Upper lobe of right lung (tissue), 1 donor: ENCODE results near the gene SPPL2B. TPM values are rescaled to one million over a fixed set of nuclear protein-coding genes. Genes with fewer than 3 reads are reported as not detected.

Source experiments
- ATAC-seq: fragments of 200-7000 bp; cut with Tn5 transposase; one replicate; pipeline ENCODE4 v1.9.1; 2020; ENCODE audit warnings: mild to moderate bottlenecking, moderate library complexity
- DNase-seq: peaks from one replicate; pipeline ENCODE4 v3.0.0-alpha.2; 2020
- H3K27ac ChIP-seq: fragments of 200-600 bp; one replicate; pipeline ENCODE4 v1.8.0; 2022
- H3K27me3 ChIP-seq: fragments of 200-600 bp; one replicate; pipeline ENCODE4 v1.8.0; 2022; ENCODE audit warnings: mild to moderate bottlenecking
- H3K36me3 ChIP-seq: fragments of 200-600 bp; one replicate; pipeline ENCODE4 v1.8.0; 2022
- H3K4me1 ChIP-seq: fragments of 200-600 bp; one replicate; pipeline ENCODE4 v1.8.0; 2022
- H3K4me3 ChIP-seq: fragments of 200-600 bp; one replicate; pipeline ENCODE4 v1.8.0; 2022; ENCODE audit warnings: mild to moderate bottlenecking
- H3K9me3 ChIP-seq: fragments of 200-600 bp; one replicate; pipeline ENCODE4 v1.8.0; 2022
- intact Hi-C: fragments of 100-400 bp; cut with DNase I; formaldehyde crosslinking; loops from one replicate; pipeline ENCODE4 v1.11.0; 2022
- total RNA-seq: library from RNA; stranded (reverse); fragmentation: NEBNext Ultra II Directional; extraction: Animal tissue kit (Norgen Biotek cat#: 25700); gene quantifications from one replicate; pipeline ENCODE4 v1.2.1, GENCODE V29; 2021
- TF ChIP-seq, protein P1 (sequence below): fragments of 200-600 bp; IDR thresholded peaks from one replicate; pipeline ENCODE4 v1.8.0; 2022; ENCODE audit warnings: antibody characterized with exemption
- donor health status: DM: no; HTN: yes; CAD: no; lungs with severe emphysema.

Gene SPPL2B
- total RNA-seq, 1 donor from 2014 or later = 50.9 TPM

DNA sequence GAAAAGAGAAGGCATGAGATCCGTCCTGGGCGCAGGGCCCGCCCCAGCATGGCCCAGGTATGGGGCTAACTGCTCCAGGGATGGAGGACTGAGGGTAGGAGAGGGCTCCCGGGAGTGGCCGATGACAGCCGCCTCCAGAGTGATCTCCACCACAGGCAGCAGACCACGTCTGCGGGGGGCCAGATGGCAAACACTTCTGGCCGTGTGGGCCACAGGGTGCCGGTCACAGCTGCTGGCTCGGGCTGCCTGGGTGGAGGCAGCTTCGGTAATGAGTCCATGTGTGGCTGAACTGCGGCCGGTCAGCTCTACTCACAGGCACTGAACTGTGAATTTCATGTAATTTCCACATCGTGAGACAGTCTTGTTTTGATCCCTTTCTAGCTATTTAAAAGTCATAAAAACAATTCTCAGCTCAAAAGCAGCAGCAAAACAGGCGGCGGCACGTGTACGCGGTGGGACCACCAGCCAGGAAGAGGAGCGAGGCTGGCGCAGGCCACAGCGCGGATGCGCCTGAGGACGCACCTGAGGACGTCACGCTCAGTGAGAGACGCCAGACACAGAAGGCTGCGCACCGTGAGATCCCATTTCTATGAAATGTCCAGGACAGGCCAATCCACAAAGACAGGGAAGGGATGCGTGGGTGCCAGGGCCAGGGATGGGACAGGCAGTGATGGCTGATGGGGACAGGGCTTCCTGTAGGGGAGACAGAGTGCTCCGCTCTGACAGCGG is 4.1 kb upstream of the SPPL2B start:
- no peak overlapping the region for H3K27ac ChIP-seq
- DNase-seq = no peak
- peaks cover 29% of the 10 kb centered on the region for H3K36me3 ChIP-seq
- no peak overlapping the region for H3K4me3 ChIP-seq
- TF ChIP-seq, protein P1, sequence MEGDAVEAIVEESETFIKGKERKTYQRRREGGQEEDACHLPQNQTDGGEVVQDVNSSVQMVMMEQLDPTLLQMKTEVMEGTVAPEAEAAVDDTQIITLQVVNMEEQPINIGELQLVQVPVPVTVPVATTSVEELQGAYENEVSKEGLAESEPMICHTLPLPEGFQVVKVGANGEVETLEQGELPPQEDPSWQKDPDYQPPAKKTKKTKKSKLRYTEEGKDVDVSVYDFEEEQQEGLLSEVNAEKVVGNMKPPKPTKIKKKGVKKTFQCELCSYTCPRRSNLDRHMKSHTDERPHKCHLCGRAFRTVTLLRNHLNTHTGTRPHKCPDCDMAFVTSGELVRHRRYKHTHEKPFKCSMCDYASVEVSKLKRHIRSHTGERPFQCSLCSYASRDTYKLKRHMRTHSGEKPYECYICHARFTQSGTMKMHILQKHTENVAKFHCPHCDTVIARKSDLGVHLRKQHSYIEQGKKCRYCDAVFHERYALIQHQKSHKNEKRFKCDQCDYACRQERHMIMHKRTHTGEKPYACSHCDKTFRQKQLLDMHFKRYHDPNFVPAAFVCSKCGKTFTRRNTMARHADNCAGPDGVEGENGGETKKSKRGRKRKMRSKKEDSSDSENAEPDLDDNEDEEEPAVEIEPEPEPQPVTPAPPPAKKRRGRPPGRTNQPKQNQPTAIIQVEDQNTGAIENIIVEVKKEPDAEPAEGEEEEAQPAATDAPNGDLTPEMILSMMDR = no peak
- ATAC-seq = no peak
- intact Hi-C loops = no loop called here
- H3K27me3 ChIP-seq = no peaks in the 10 kb centered on the region
- H3K9me3 ChIP-seq = no peaks in the 10 kb centered on the region
- peaks cover 17% of the 10 kb centered on the region for H3K4me1 ChIP-seq

DNA sequence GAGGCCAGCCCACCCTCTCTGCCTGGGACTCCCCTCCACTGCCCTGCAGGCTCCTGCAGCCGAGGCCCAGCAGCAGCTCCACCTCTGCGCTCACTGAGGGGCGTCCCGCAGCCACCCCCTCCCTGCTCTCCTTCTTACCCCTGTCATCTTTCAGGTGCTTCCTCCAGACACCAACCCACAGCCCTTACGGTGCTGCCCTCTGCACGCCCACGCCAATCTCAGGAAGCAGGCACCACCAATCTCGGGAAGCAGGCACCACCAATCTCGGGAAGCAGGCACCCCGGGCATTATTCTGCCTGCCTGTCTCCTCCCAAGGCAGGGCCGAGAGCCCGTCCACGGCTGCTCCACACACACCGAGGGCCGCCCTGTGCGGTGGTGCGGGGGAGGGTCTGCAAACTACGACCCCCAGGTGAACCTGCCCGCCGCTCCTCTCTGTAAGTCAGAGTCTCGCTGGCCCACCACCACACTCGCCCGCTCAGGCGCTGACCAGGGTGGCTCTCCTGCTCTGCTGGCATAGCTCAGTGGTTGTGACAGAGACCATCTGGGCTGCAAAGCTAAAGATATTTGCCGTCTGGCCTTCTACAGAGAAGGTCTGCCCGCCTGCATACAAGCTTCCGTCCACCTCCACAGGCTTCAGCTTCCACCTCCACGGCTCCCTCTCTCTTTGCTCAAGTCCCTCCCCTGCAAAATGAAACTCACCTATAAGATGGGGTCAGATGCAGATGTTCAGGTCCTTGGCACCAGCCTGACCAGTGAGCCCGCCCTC is 3.0 kb upstream of the SPPL2B start:
- H3K27ac ChIP-seq = no peak overlapping the region
- peaks cover 22% of the 10 kb centered on the region for H3K4me1 ChIP-seq
- no peak overlapping the region for H3K4me3 ChIP-seq
- no peaks in the 10 kb centered on the region for H3K9me3 ChIP-seq
- TF ChIP-seq, protein P1 = no peak
- ATAC-seq (no peak), DNase-seq (no peak)
- intact Hi-C loops = no loop called here
- peaks cover 29% of the 10 kb centered on the region for H3K36me3 ChIP-seq
- no peaks in the 10 kb centered on the region for H3K27me3 ChIP-seq

DNA sequence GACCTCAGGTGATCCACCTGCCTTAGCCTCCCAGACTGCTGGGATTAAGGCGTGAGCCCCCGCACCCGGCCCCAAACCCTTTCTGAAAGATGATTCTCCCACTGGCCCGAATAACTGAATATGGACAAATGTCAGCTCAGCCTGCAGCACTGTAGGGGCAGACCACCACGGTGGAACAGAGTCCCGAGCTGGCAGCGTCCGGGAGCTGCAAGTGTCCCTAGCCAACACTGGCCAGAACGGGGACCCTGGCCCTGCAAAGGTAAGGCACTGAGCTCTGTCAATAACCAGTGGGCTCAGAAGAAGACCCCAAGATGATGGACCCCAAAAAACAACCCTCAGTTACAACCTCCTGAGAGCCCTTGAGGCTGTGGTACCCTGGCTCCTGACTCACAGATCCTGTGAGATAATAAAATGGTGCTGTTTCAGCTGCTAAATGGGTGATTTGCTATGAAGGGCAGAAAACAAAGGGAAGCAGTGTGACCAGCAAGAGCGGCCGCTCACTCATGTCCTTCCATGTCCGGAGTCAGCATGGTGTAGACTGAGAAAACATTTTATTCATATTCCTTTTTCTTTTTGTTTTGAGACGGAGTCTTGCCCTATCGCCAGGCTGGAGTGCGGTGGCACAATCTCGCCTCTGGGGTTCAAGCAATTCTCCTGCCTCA is 1.7 kb upstream of the SPPL2B start:
- no peaks in the 10 kb centered on the region for H3K9me3 ChIP-seq
- H3K27me3 ChIP-seq = no peaks in the 10 kb centered on the region
- TF ChIP-seq, protein P1 = no peak
- H3K27ac ChIP-seq = no peak overlapping the region
- ATAC-seq (no peak), DNase-seq (no peak)
- peaks cover 26% of the 10 kb centered on the region for H3K4me1 ChIP-seq
- intact Hi-C loops = no loop called here
- peaks cover 29% of the 10 kb centered on the region for H3K36me3 ChIP-seq
- H3K4me3 ChIP-seq = peak overlapping the region; percentile 73

DNA sequence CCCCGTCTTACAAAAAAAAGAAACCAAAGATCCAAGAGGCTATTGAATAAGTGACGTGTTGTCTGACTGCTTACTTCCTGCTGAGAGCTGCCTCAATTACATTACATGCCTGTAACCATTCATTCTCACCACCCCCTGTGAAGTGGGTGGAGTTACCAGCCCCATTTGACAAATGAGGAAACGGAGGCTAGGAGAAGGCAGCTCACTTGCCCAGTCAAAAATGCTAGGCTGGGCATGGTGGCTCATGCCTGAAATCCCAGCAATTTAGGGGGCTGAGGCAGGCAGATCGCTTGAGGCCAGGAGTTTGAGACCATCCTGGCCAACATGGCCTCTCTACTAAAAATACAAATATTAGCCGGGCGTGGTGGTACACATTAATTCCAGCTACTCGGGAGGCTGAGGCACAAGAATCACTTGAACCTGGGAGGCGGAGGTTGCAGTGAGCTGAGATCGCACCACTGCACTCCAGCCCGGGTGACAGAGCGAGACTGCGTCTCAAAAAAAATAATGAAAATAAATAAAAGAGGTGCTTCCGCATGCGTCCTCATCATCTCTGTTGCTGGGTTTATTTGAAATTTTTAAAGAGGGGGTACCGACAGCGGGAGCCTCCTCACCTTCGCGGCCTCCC is 597 bp upstream of the SPPL2B start:
- TF ChIP-seq, protein P1 = no peak
- DNase-seq (no peak), ATAC-seq (peak; percentile 71)
- H3K4me1 ChIP-seq = peaks cover 31% of the 10 kb centered on the region
- peak overlapping the region; percentile 74 for H3K27ac ChIP-seq
- no peaks in the 10 kb centered on the region for H3K27me3 ChIP-seq
- peaks cover 22% of the 10 kb centered on the region for H3K36me3 ChIP-seq
- H3K4me3 ChIP-seq = peak overlapping the region; percentile 73
- no peaks in the 10 kb centered on the region for H3K9me3 ChIP-seq
- intact Hi-C loops = no loop called here

DNA sequence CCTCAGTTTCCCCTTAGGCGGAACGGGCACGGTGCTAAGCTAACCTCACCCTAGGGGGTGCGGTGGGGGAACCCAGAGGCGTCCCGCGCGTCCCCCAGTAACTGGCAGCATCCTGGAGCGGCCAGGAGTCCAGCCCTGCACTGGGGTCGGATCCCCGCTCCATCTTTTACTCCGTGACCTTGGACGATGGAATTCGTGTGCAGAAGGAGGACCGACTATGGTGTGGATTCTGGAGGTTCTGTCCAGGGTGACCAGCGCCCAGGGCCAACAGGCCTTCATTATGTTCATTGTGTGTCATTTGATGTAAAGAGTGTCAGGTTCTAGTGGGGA is 630 bp downstream of the SPPL2B start:
- intact Hi-C loops = no loop called here
- Histone ChIP-seq H3K9me3 (no peaks in the 10 kb centered on the region), H3K27me3 (no peaks in the 10 kb centered on the region), H3K27ac (peak overlapping the region; percentile 74), H3K36me3 (peaks cover 13% of the 10 kb centered on the region), H3K4me3 (peak overlapping the region; percentile 73), H3K4me1 (peaks cover 31% of the 10 kb centered on the region)
- ATAC-seq (no peak), DNase-seq (no peak)
- TF ChIP-seq, protein P1 = no peak
